Caco-2 (cell line): ENCODE data around the gene MAML2. TPM values are rescaled to one million over a fixed set of nuclear protein-coding genes. Genes with fewer than 3 reads are reported as not detected.

Experiments used
- BruUV-seq: library from RNA; stranded (reverse); fragments of 400-500 nt; replicated peaks from 2 replicates; lab custom pipeline; 2021; lab: Mats Ljungman, UMichigan
- CTCF ChIA-PET: fragments of 300-600 bp; sonication (Branson Sonifier 250); formaldehyde crosslinking; loops from one replicate; lab custom pipeline; 2022; ENCODE audit warnings: antibody characterized with exemption; lab: Charles Lee
- POLR2A ChIA-PET: fragments of 300-600 bp; sonication (Branson Sonifier 250); formaldehyde crosslinking; loops from one replicate; lab custom pipeline; 2022; ENCODE audit warnings: antibody characterized with exemption; lab: Charles Lee
- DNase-seq, 2 experiments: peaks; one replicate each; pipeline versions ENCODE4 v3.0.0 to v3.0.0-alpha.2; 2020 to 2022
- H3K27me3 ChIP-seq: replicated peaks from 2 replicates; pipeline ENCODE4 v1.6.0; 2011; ENCODE audit warnings: low read length; ENCODE audit not compliant: control insufficient read depth, insufficient read depth
- H3K36me3 ChIP-seq: 2 replicates; pipeline ENCODE4 v1.5.1; 2011; ENCODE audit warnings: low read length; ENCODE audit not compliant: control insufficient read depth, insufficient read depth
- H3K4me1 ChIP-seq: fragments of 250-450 bp; sonication (Bioruptor Pico); 2 replicates; pipeline ENCODE4 v1.5.1; 2020; ENCODE audit warnings: mild to moderate bottlenecking
- H3K4me3 ChIP-seq: 2 replicates; pipeline ENCODE4 v1.5.1; 2011; ENCODE audit warnings: low read depth, mild to moderate bottlenecking, control low read depth, low read length
- H3K9me3 ChIP-seq: fragments of 250-450 bp; sonication (Bioruptor Pico); 2 replicates; pipeline ENCODE4 v1.5.1; 2020; ENCODE audit warnings: mild to moderate bottlenecking, moderate library complexity
- H3K27ac Mint-ChIP-seq: one replicate; pipeline ENCODE4 v1.8.0; 2022; ENCODE audit warnings: mixed read lengths; ENCODE audit not compliant: unreplicated experiment
- H3K27me3 Mint-ChIP-seq: one replicate; pipeline ENCODE4 v1.8.0; 2022; ENCODE audit warnings: mixed read lengths; ENCODE audit not compliant: insufficient read depth, unreplicated experiment
- H3K36me3 Mint-ChIP-seq: one replicate; pipeline ENCODE4 v1.8.0; 2022; ENCODE audit warnings: mild to moderate bottlenecking, mixed read lengths; ENCODE audit not compliant: insufficient read depth, unreplicated experiment
- H3K4me1 Mint-ChIP-seq: one replicate; pipeline ENCODE4 v1.8.0; 2022; ENCODE audit warnings: low read depth, mixed read lengths; ENCODE audit not compliant: unreplicated experiment
- H3K4me3 Mint-ChIP-seq: one replicate; pipeline ENCODE4 v1.8.0; 2022; ENCODE audit warnings: mild to moderate bottlenecking, moderate library complexity, mixed read lengths; ENCODE audit not compliant: unreplicated experiment
- H3K9me3 Mint-ChIP-seq: one replicate; pipeline ENCODE4 v1.8.0; 2022; ENCODE audit warnings: mixed read lengths; ENCODE audit not compliant: unreplicated experiment
- CTCF ChIP-seq, 2 experiments: fragments of 200-600 bp in 1 of 2; IDR thresholded peaks; 1 replicate in 1 of 2; 2 replicates in 1 of 2; pipeline versions ENCODE4 v1.5.1 to v1.8.0; 2011 to 2022; ENCODE audit warnings: antibody characterized with exemption in 1 of 2, control low read depth in 1 of 2, inconsistent platforms in 1 of 2, low read depth in 1 of 2, low read length in 1 of 2, mild to moderate bottlenecking in 1 of 2, moderate library complexity in 1 of 2; ENCODE audit not compliant: insufficient read depth in 1 of 2, severe bottlenecking in 1 of 2, unreplicated experiment in 1 of 2
- intact Hi-C: fragments of 100-400 bp; cut with micrococcal nuclease; formaldehyde crosslinking; loops from one replicate; pipeline ENCODE4 v1.10.0; 2022; ENCODE audit not compliant: unreplicated experiment
- total RNA-seq: library from RNA; stranded (reverse); gene quantifications from 2 replicates; pipeline ENCODE4 v1.2.3, GENCODE V29; 2022

The MAML2 gene
- total RNA-seq, 1 experiment from 2014 or later: 11.5 TPM

GRCh38 chr11:96214777-96215109 is 128.3 kb downstream of the MAML2 start:
- BruUV-seq: no TSS peak
- DNase-seq: no peak
- Histone ChIP-seq H3K4me3 (no peak overlapping the region), H3K9me3 (no peaks in the 10 kb centered on the region), H3K4me1 (peaks cover 40% of the 10 kb centered on the region), H3K27me3 (no peaks in the 10 kb centered on the region), H3K36me3 (no peaks in the 10 kb centered on the region)
- Mint-ChIP-seq H3K27ac (no peak overlapping the region), H3K9me3 (no peaks in the 10 kb centered on the region), H3K4me1 (peaks cover 36% of the 10 kb centered on the region), H3K27me3 (no peaks in the 10 kb centered on the region), H3K36me3 (peaks cover 5% of the 10 kb centered on the region), H3K4me3 (no peak overlapping the region)
- CTCF ChIA-PET: interaction anchor here (2.0 kb wide), 1 partner anchor 128 kb away, joined by 7 read pairs; the partner anchor contains the start of gene MAML2
- no peak for TF ChIP-seq CTCF (IDR thresholded peaks at IDR 0.05; ENCODE audit: insufficient read depth in 1 of 2, low read depth in 1 of 2, low read length in 1 of 2, severe bottlenecking in 1 of 2, unreplicated experiment in 1 of 2)
- intact Hi-C loops: no loop called here
- POLR2A ChIA-PET: interaction anchor here (0.7 kb wide), 1 partner anchor 174 kb away, joined by 3 read pairs; no protein-coding TSS in a partner anchor

GRCh38 chr11:96213500-96213899 is 129.5 kb downstream of the MAML2 start:
- Histone ChIP-seq H3K4me3 (no peak overlapping the region), H3K27me3 (no peaks in the 10 kb centered on the region), H3K36me3 (no peaks in the 10 kb centered on the region), H3K9me3 (no peaks in the 10 kb centered on the region), H3K4me1 (peaks cover 33% of the 10 kb centered on the region)
- peaks cover 5% of the 10 kb centered on the region for H3K36me3 Mint-ChIP-seq
- ChIA-PET CTCF (interaction anchor here (1.4 to 2.0 kb wide), 2 partner anchors 130 to 364 kb away, joined by 5 to 7 read pairs; partner anchors contain the start of gene MAML2), POLR2A (no interaction called here)
- no peak overlapping the region for H3K27ac Mint-ChIP-seq
- no peak for DNase-seq
- no TSS peak for BruUV-seq
- H3K4me1 Mint-ChIP-seq: peaks cover 37% of the 10 kb centered on the region
- no peaks in the 10 kb centered on the region for H3K27me3 Mint-ChIP-seq
- no peak overlapping the region for H3K4me3 Mint-ChIP-seq
- TF ChIP-seq CTCF (IDR thresholded peaks at IDR 0.05; ENCODE audit: insufficient read depth in 1 of 2, low read depth in 1 of 2, low read length in 1 of 2, severe bottlenecking in 1 of 2, unreplicated experiment in 1 of 2): no peak
- no peaks in the 10 kb centered on the region for H3K9me3 Mint-ChIP-seq
- intact Hi-C loops: no loop called here

- H3K27me3 Mint-ChIP-seq: no peaks in the 10 kb centered on the region
- H3K4me1 ChIP-seq: peaks cover 41% of the 10 kb centered on the region
Measured at GRCh38 chr11:96211436-96211835, 131.6 kb downstream of the MAML2 start.

More at GRCh38 chr11:96211436-96211835, 131.6 kb downstream of the MAML2 start:
- TF ChIP-seq CTCF (IDR thresholded peaks at IDR 0.05; ENCODE audit: insufficient read depth in 1 of 2, low read depth in 1 of 2, low read length in 1 of 2, severe bottlenecking in 1 of 2, unreplicated experiment in 1 of 2): no peak
- H3K36me3 ChIP-seq: no peaks in the 10 kb centered on the region
- Mint-ChIP-seq H3K4me1 (peaks cover 44% of the 10 kb centered on the region), H3K9me3 (no peaks in the 10 kb centered on the region), H3K36me3 (peaks cover under 1% of the 10 kb centered on the region), H3K4me3 (peak overlapping the region; percentile 0), H3K27ac (no peak overlapping the region)
- no peak overlapping the region for H3K4me3 ChIP-seq
- no TSS peak for BruUV-seq
- intact Hi-C loops: no loop called here
- H3K27me3 ChIP-seq: no peaks in the 10 kb centered on the region
- DNase-seq: no peak
- ChIA-PET CTCF (no interaction called here), POLR2A (interaction anchor here (0.6 kb wide), 1 partner anchor 10 kb away, joined by 3 read pairs; no protein-coding TSS in a partner anchor)
- H3K9me3 ChIP-seq: no peaks in the 10 kb centered on the region
